GM19468 (cell line): ENCODE results near the gene ARL6IP6.

ENCODE experiments used
- ATAC-seq: cut with Tn5 transposase; IDR thresholded peaks from one replicate; pipeline ENCODE4 v1.9.1; 2021; ENCODE audit warnings: mild to moderate bottlenecking, moderate library complexity, moderate number of reproducible peaks; ENCODE audit not compliant: unreplicated experiment; ENCODE audit errors: extremely low read depth

ARL6IP6 gene

GRCh38 chr2:152790883-152791282 is 72.5 kb downstream of the ARL6IP6 start:
- ATAC-seq: no peak

GRCh38 chr2:152791979-152792378 is 73.6 kb downstream of the ARL6IP6 start:
- no peak for ATAC-seq

GRCh38 chr2:152792974-152793373 is 74.6 kb downstream of the ARL6IP6 start:
- no peak for ATAC-seq

GRCh38 chr2:152796941-152797340 is 78.5 kb downstream of the ARL6IP6 start:
- no peak for ATAC-seq

GRCh38 chr2:152804687-152805408 is 86.4 kb downstream of the ARL6IP6 start:
- ATAC-seq: no peak

GRCh38 chr2:152811916-152812315 is 93.5 kb downstream of the ARL6IP6 start:
- no peak for ATAC-seq
